BLaER1 treated with 17β-estradiol and CSF1 and Interleukin-3, amounts not matched to agents 10 nM and 100 nM (cell line): Measurements from ENCODE around the gene CABLES2.

ENCODE experiments used
- H3K27ac ChIP-seq, 11 experiments: shearing (Covaris generic); formaldehyde crosslinking; 2 replicates each; pipeline ENCODE4 v1.8.1; 2022
- H3K27me3 ChIP-seq, 11 experiments: shearing (Covaris generic); formaldehyde crosslinking; 2 replicates each; pipeline ENCODE4 v1.8.1; 2022
- H3K36me3 ChIP-seq, 11 experiments: shearing (Covaris generic); formaldehyde crosslinking; 2 replicates each; pipeline ENCODE4 v1.8.1; 2022
- H3K4me1 ChIP-seq, 10 experiments: shearing (Covaris generic); formaldehyde crosslinking; 2 replicates each; pipeline ENCODE4 v1.8.1; 2022
- H3K4me2 ChIP-seq, 11 experiments: shearing (Covaris generic); formaldehyde crosslinking; 2 replicates each; pipeline ENCODE4 v1.8.1; 2022
- H3K4me3 ChIP-seq, 10 experiments: shearing (Covaris generic); formaldehyde crosslinking; 2 replicates each; pipeline ENCODE4 v1.8.1; 2022
- H3K9ac ChIP-seq, 11 experiments: shearing (Covaris generic); formaldehyde crosslinking; 2 replicates each; pipeline ENCODE4 v1.8.1; 2022
- H3K9me3 ChIP-seq, 11 experiments: shearing (Covaris generic); formaldehyde crosslinking; replicated peaks in 1 of 11; 2 replicates each; pipeline ENCODE4 v1.8.1; 2022
- H4K20me1 ChIP-seq, 11 experiments: shearing (Covaris generic); formaldehyde crosslinking; 2 replicates each; pipeline ENCODE4 v1.8.1; 2022
- Cebpa-rat ChIP-seq, 11 experiments: shearing (Covaris generic); IDR thresholded peaks; 2 replicates each; pipeline ENCODE4 v1.8.1; 2022

Gene CABLES2

DNA sequence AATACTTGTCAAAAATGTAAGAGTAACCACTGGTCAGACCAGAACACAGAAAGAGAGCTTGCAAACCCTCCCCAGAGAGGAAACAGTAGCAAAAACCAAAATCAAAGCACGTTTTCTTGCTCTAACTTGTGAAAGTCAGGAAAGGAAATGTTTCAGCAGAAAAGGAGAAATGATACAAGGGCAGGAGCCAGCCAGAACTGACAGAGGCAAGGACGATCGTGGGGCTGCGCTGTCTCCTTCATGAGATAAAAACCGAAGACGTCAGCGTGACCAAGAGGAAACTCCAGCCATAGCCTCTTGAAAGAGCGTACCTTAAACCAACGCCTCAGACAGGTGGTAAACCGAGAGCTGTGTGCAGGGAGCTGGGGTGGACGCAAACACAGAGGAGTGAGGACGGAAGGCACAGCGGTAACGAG is 67.4 kb downstream of the CABLES2 start:
- Histone ChIP-seq H3K4me3 (peak overlapping the region; percentile 17 to 62 (median 50); a peak in 18 of 20 replicates), H3K27me3 (peaks cover 0 to 22% (median 0%) of the 10 kb centered on the region in 11 experiments; a peak in 7 of 22 replicates), H3K9me3 (peaks cover 0 to 7% (median 5%) of the 10 kb centered on the region in 11 experiments; a peak in 15 of 22 replicates), H3K4me1 (peaks cover 49 to 97% (median 83%) of the 10 kb centered on the region in 10 experiments), H3K9ac (peak overlapping the region; percentile 26 to 80 (median 69); a peak in 21 of 22 replicates), H3K36me3 (peaks cover 0 to 11% (median 0%) of the 10 kb centered on the region in 11 experiments; a peak in 4 of 22 replicates), H3K4me2 (peak overlapping the region; percentile 75 to 99 (median 92)), H3K27ac (peak overlapping the region in 10 of 11 experiments; percentile 36 to 88 (median 80); a peak in 20 of 22 replicates), H4K20me1 (peaks cover 0 to 38% (median 7%) of the 10 kb centered on the region in 11 experiments; a peak in 9 of 22 replicates)
- TF ChIP-seq Cebpa-rat (IDR thresholded peaks at IDR 0.05): peak in 6 of 11 experiments; percentile 48 to 87 (median 66); a peak in 9 of 22 replicates
